Measurements from ENCODE around the gene SMAD2. TPM values are rescaled to one million over a fixed set of nuclear protein-coding genes. Genes with fewer than 3 reads are reported as not detected.
"Not testable (repeated sequence)": the region's sequence is repeated elsewhere in the genome, so short reads cannot be mapped to it uniquely, and the experiment has no call there.

Gene SMAD2
- total RNA-seq, 2 experiments from 2014 or later, result 156 to 166 TPM

- no peak overlapping the region for H3K4me3 Mint-ChIP-seq
- H3K9me3 Mint-ChIP-seq (ENCODE audit: low read depth), result peaks cover 5% of the 10 kb centered on the region
- DNase-seq (no peak), ATAC-seq (no peak)
- no peaks in the 10 kb centered on the region for H3K4me1 Mint-ChIP-seq
- no peak overlapping the region for H3K27ac Mint-ChIP-seq
- peaks cover 13% of the 10 kb centered on the region for H3K27me3 Mint-ChIP-seq
- H3K36me3 Mint-ChIP-seq, result no peaks in the 10 kb centered on the region
- CTCF ChIA-PET, result no interaction called here
These were observed 151.1 kb downstream of the SMAD2 start for GRCh38 chr18:47779381-47779780.

GRCh38 chr18:47777626-47778025 lies 152.8 kb downstream of the SMAD2 start:
- Mint-ChIP-seq H3K9me3 (ENCODE audit: low read depth) (no peaks in the 10 kb centered on the region), H3K4me1 (peaks cover 2% of the 10 kb centered on the region), H3K27me3 (peaks cover 13% of the 10 kb centered on the region), H3K27ac (no peak overlapping the region), H3K4me3 (no peak overlapping the region), H3K36me3 (no peaks in the 10 kb centered on the region)
- no peak for DNase-seq
- CTCF ChIA-PET, result interaction anchor here (1.2 kb wide), 1 partner anchor 22 kb away, joined by 3 read pairs; no protein-coding TSS in a partner anchor
- no peak for ATAC-seq

- Mint-ChIP-seq H3K27ac (no peak overlapping the region), H3K36me3 (no peaks in the 10 kb centered on the region), H3K9me3 (ENCODE audit: low read depth) (no peaks in the 10 kb centered on the region), H3K4me1 (peaks cover 2% of the 10 kb centered on the region), H3K4me3 (no peak overlapping the region), H3K27me3 (peaks cover 8% of the 10 kb centered on the region)
- CTCF ChIA-PET, result no interaction called here
- DNase-seq (no peak), ATAC-seq (no peak)
These were observed 154.5 kb downstream of the SMAD2 start for GRCh38 chr18:47775961-47776360.

GRCh38 chr18:47773931-47774330 lies 156.5 kb downstream of the SMAD2 start:
- H3K9me3 Mint-ChIP-seq (ENCODE audit: low read depth), result no peaks in the 10 kb centered on the region
- H3K4me3 Mint-ChIP-seq, result no peak overlapping the region
- peaks cover 2% of the 10 kb centered on the region for H3K4me1 Mint-ChIP-seq
- CTCF ChIA-PET, result interaction anchor here (1.3 to 2.1 kb wide), 3 partner anchors 154 to 234 kb away, joined by 4 to 22 read pairs (median 8); no protein-coding TSS in a partner anchor
- ATAC-seq (no peak), DNase-seq (no peak)
- no peak overlapping the region for H3K27ac Mint-ChIP-seq
- no peaks in the 10 kb centered on the region for H3K36me3 Mint-ChIP-seq
- peaks cover 7% of the 10 kb centered on the region for H3K27me3 Mint-ChIP-seq

GRCh38 chr18:47772374-47773248 lies 157.8 kb downstream of the SMAD2 start:
- peaks cover 7% of the 10 kb centered on the region for H3K4me1 Mint-ChIP-seq
- CTCF ChIA-PET, result interaction anchor here (0.6 to 2.4 kb wide), 25 partner anchors 10 to 673 kb away, joined by 3 to 22 read pairs (median 5); partner anchors contain the start of gene SMAD2
- H3K27me3 Mint-ChIP-seq, result peaks cover 4% of the 10 kb centered on the region
- ATAC-seq (peak; percentile 65), DNase-seq (peak; percentile 71)
- no peak overlapping the region for H3K27ac Mint-ChIP-seq
- H3K36me3 Mint-ChIP-seq, result no peaks in the 10 kb centered on the region
- no peak overlapping the region for H3K4me3 Mint-ChIP-seq
- no peaks in the 10 kb centered on the region for H3K9me3 Mint-ChIP-seq (ENCODE audit: low read depth)

- ATAC-seq (no peak), DNase-seq (no peak)
- H3K27me3 Mint-ChIP-seq, result peaks cover 4% of the 10 kb centered on the region
- no peak overlapping the region for H3K4me3 Mint-ChIP-seq
- no peaks in the 10 kb centered on the region for H3K36me3 Mint-ChIP-seq
- H3K9me3 Mint-ChIP-seq (ENCODE audit: low read depth), result no peaks in the 10 kb centered on the region
- no peak overlapping the region for H3K27ac Mint-ChIP-seq
- H3K4me1 Mint-ChIP-seq, result peaks cover 10% of the 10 kb centered on the region
- CTCF ChIA-PET, result interaction anchor here (0.8 to 2.4 kb wide), 19 partner anchors 11 to 674 kb away, joined by 3 to 22 read pairs (median 5); partner anchors contain the start of gene SMAD2
These were observed 158.5 kb downstream of the SMAD2 start for GRCh38 chr18:47771922-47772321.

GRCh38 chr18:47767699-47768098 lies 162.8 kb downstream of the SMAD2 start:
- no peak for ATAC-seq
- no peak overlapping the region for H3K4me3 Mint-ChIP-seq
- peaks cover 27% of the 10 kb centered on the region for H3K27me3 Mint-ChIP-seq
- CTCF ChIA-PET, result interaction anchor here (0.9 kb wide), 1 partner anchor 13 kb away, joined by 4 read pairs; no protein-coding TSS in a partner anchor
- H3K36me3 Mint-ChIP-seq, result no peaks in the 10 kb centered on the region
- H3K9me3 Mint-ChIP-seq (ENCODE audit: low read depth), result no peaks in the 10 kb centered on the region
- H3K4me1 Mint-ChIP-seq, result peaks cover 8% of the 10 kb centered on the region
- DNase-seq, result no peak
- H3K27ac Mint-ChIP-seq, result no peak overlapping the region

GRCh38 chr18:47767198-47767597 lies 163.3 kb downstream of the SMAD2 start:
- ATAC-seq; H3K36me3 Mint-ChIP-seq; H3K27ac Mint-ChIP-seq; DNase-seq; H3K9me3 Mint-ChIP-seq (ENCODE audit: low read depth); H3K4me1 Mint-ChIP-seq; H3K4me3 Mint-ChIP-seq: not testable (repeated sequence)
- peaks cover 31% of the 10 kb centered on the region for H3K27me3 Mint-ChIP-seq
- CTCF ChIA-PET, result interaction anchor here (0.9 kb wide), 1 partner anchor 13 kb away, joined by 4 read pairs; no protein-coding TSS in a partner anchor

All from activated CD8-positive, alpha-beta memory T cell treated with anti-CD3 and anti-CD28 coated beads, Interleukin-2, amount 10 ng/mL, durations not matched to agents 7 days and 5 days (primary cell).